IPS DF 6.9 (cell line): ENCODE measurements around the gene PSMD2.

ENCODE experiments used
- DNase-seq: peaks from one replicate; pipeline ENCODE4 v3.0.0-alpha.2; 2013; ENCODE audit warnings: low read depth, low spot score
- H3K27ac ChIP-seq: one replicate; pipeline ENCODE4 v1.5.1; 2013; ENCODE audit warnings: low read length, control low read depth
- H3K27me3 ChIP-seq: 2 replicates; pipeline ENCODE4 v1.6.1; 2013; ENCODE audit warnings: mild to moderate bottlenecking, low read length; ENCODE audit not compliant: control insufficient read depth, insufficient read depth
- H3K36me3 ChIP-seq: 2 replicates; pipeline ENCODE4 v1.6.1; 2013; ENCODE audit warnings: low read length; ENCODE audit not compliant: control insufficient read depth, insufficient read depth
- H3K4me1 ChIP-seq: 2 replicates; pipeline ENCODE4 v1.6.1; 2013; ENCODE audit warnings: low read length; ENCODE audit not compliant: control insufficient read depth, insufficient read depth
- H3K4me3 ChIP-seq: 2 replicates; pipeline ENCODE4 v1.5.1; 2013; ENCODE audit warnings: mild to moderate bottlenecking, low read length
- H3K9me3 ChIP-seq: 2 replicates; pipeline ENCODE4 v1.6.1; 2013; ENCODE audit warnings: low read length, inconsistent platforms; ENCODE audit not compliant: control insufficient read depth, insufficient read depth
- WGBS: extraction: QIAGEN DNeasy Blood & Tissue Kit; methylation state at CpG from one replicate; pipeline ENCODE4 v1.1.7; 2013; ENCODE audit warnings: mixed read lengths, missing lambda C conversion rate; ENCODE audit not compliant: insufficient read length, insufficient coverage; 5-methylcytosine and 5-hydroxymethylcytosine counted together

Gene PSMD2

GRCh38 chr3:184298759-184299487 lies at the start of gene PSMD2:
Gene PSMD2, plus strand, starts transcription at chr3:184299241. Its CDS starts 26 bp downstream, at chr3:184299267.
- no CpG with 5 or more reads among the region's 78 CpGs for WGBS
- H3K27me3 ChIP-seq, result no peaks in the 10 kb centered on the region
- H3K36me3 ChIP-seq, result peaks cover 20% of the 10 kb centered on the region
- DNase-seq, result peak; percentile 70
- H3K4me1 ChIP-seq, result no peaks in the 10 kb centered on the region
- no peaks in the 10 kb centered on the region for H3K9me3 ChIP-seq
- no peak within 1 kb of the TSS for H3K27ac ChIP-seq
- peak within 1 kb of the TSS; percentile 97 for H3K4me3 ChIP-seq

GRCh38 chr3:184249412-184250166 lies 49.5 kb upstream of the PSMD2 start, which contains the start of gene EEF1AKMT4:
Gene EEF1AKMT4, plus strand, starts transcription at chr3:184249672. Its CDS starts 23 bp downstream, at chr3:184249695.
- Histone ChIP-seq H3K4me3 (peak within 1 kb of the TSS; percentile 84), H3K27me3 (no peaks in the 10 kb centered on the region), H3K27ac (no peak within 1 kb of the TSS), H3K36me3 (peaks cover 8% of the 10 kb centered on the region; the same call in 1 of the 2 replicates), H3K4me1 (no peaks in the 10 kb centered on the region), H3K9me3 (no peaks in the 10 kb centered on the region)
- DNase-seq, result peak; percentile 99
- no CpG with 5 or more reads among the region's 54 CpGs for WGBS

GRCh38 chr3:184250167-184250828 lies 48.7 kb upstream of the PSMD2 start:
- no peaks in the 10 kb centered on the region for H3K27me3 ChIP-seq
- H3K36me3 ChIP-seq, result peaks cover 2% of the 10 kb centered on the region; the same call in 1 of the 2 replicates
- no peaks in the 10 kb centered on the region for H3K9me3 ChIP-seq
- no peaks in the 10 kb centered on the region for H3K4me1 ChIP-seq
- H3K27ac ChIP-seq, result no peak overlapping the region
- DNase-seq, result peak; percentile 97
- peak overlapping the region; percentile 39; the same call in 1 of the 2 replicates for H3K4me3 ChIP-seq
- WGBS, result no CpG with 5 or more reads among the region's 20 CpGs

- no CpG with 5 or more reads among the region's 3 CpGs for WGBS
- Histone ChIP-seq H3K9me3 (no peaks in the 10 kb centered on the region), H3K27ac (no peak overlapping the region), H3K4me3 (no peak overlapping the region), H3K36me3 (no peaks in the 10 kb centered on the region), H3K27me3 (peaks cover 8% of the 10 kb centered on the region; the same call in 1 of the 2 replicates), H3K4me1 (no peaks in the 10 kb centered on the region)
- DNase-seq, result no peak
Observed at GRCh38 chr3:184255291-184256039, 43.6 kb upstream of the PSMD2 start.

- no peak overlapping the region for H3K27ac ChIP-seq
- no peaks in the 10 kb centered on the region for H3K36me3 ChIP-seq
- no peak overlapping the region for H3K4me3 ChIP-seq
- no peaks in the 10 kb centered on the region for H3K4me1 ChIP-seq
- H3K27me3 ChIP-seq, result peaks cover 8% of the 10 kb centered on the region; the same call in 1 of the 2 replicates
- H3K9me3 ChIP-seq, result no peaks in the 10 kb centered on the region
- DNase-seq, result no peak
- no CpG with 5 or more reads among the region's 23 CpGs for WGBS
Observed at GRCh38 chr3:184257083-184257915, 41.7 kb upstream of the PSMD2 start.

- no peak for DNase-seq
- WGBS, result no CpG with 5 or more reads among the region's 5 CpGs
- no peak overlapping the region for H3K4me3 ChIP-seq
- H3K36me3 ChIP-seq, result no peaks in the 10 kb centered on the region
- no peak overlapping the region for H3K27ac ChIP-seq
- no peaks in the 10 kb centered on the region for H3K9me3 ChIP-seq
- peaks cover 14% of the 10 kb centered on the region; the same call in 1 of the 2 replicates for H3K27me3 ChIP-seq
- 0 out of 2 replicates have a peak, but pooled peaks cover 3% of the 10 kb centered on the region for H3K4me1 ChIP-seq
Observed at GRCh38 chr3:184258926-184259325, 40.1 kb upstream of the PSMD2 start.

- H3K36me3 ChIP-seq, result no peaks in the 10 kb centered on the region
- WGBS, result no CpG with 5 or more reads among the region's 28 CpGs
- H3K27ac ChIP-seq, result no peak overlapping the region
- peaks cover 14% of the 10 kb centered on the region; the same call in 1 of the 2 replicates for H3K27me3 ChIP-seq
- no peak for DNase-seq
- H3K9me3 ChIP-seq, result no peaks in the 10 kb centered on the region
- H3K4me3 ChIP-seq, result no peak overlapping the region
- 0 out of 2 replicates have a peak, but pooled peaks cover 3% of the 10 kb centered on the region for H3K4me1 ChIP-seq
Observed at GRCh38 chr3:184259396-184259877, 39.6 kb upstream of the PSMD2 start.

- Histone ChIP-seq H3K27me3 (peaks cover 14% of the 10 kb centered on the region; the same call in 1 of the 2 replicates), H3K4me3 (peak overlapping the region; percentile 88; the same call in 1 of the 2 replicates)
- DNase-seq, result no peak
Observed at GRCh38 chr3:184259878-184260723, 38.9 kb upstream of the PSMD2 start.

More at GRCh38 chr3:184259878-184260723, 38.9 kb upstream of the PSMD2 start:
- 0 out of 2 replicates have a peak, but pooled peaks cover 3% of the 10 kb centered on the region for H3K4me1 ChIP-seq
- WGBS, result no CpG with 5 or more reads among the region's 91 CpGs
- no peaks in the 10 kb centered on the region for H3K9me3 ChIP-seq
- H3K27ac ChIP-seq, result no peak overlapping the region
- no peaks in the 10 kb centered on the region for H3K36me3 ChIP-seq
